ENCODE data around the gene P4HA1.
"Not testable (repeated sequence)": the region's sequence is repeated elsewhere in the genome, so short reads cannot be mapped to it uniquely, and the experiment has no call there.

Gene P4HA1

GRCh38 chr10:73043766-73044377 is 52.8 kb downstream of the P4HA1 start:
- Mint-ChIP-seq H3K27me3 (no peaks in the 10 kb centered on the region), H3K9me3 (no peaks in the 10 kb centered on the region), H3K4me3 (no peak overlapping the region), H3K36me3 (peaks cover 16 to 17% of the 10 kb centered on the region in 2 donors), H3K27ac (no peak overlapping the region), H3K4me1 (no peaks in the 10 kb centered on the region)
- no peak for DNase-seq
- no peak for ATAC-seq (replicated peaks)

GRCh38 chr10:73043319-73043718 is 53.3 kb downstream of the P4HA1 start:
- Mint-ChIP-seq H3K36me3 (peaks cover 16 to 17% of the 10 kb centered on the region in 2 donors), H3K9me3 (no peaks in the 10 kb centered on the region), H3K27me3 (no peaks in the 10 kb centered on the region), H3K4me3 (no peak overlapping the region), H3K27ac (no peak overlapping the region), H3K4me1 (no peaks in the 10 kb centered on the region)
- no peak for DNase-seq
- ATAC-seq (replicated peaks): no peak

GRCh38 chr10:73042130-73042529 is 54.5 kb downstream of the P4HA1 start:
- H3K27me3 Mint-ChIP-seq: no peaks in the 10 kb centered on the region
- H3K36me3 Mint-ChIP-seq: peaks cover 17 to 18% of the 10 kb centered on the region in 2 donors
- no peak overlapping the region for H3K4me3 Mint-ChIP-seq
- no peak for DNase-seq
- H3K27ac Mint-ChIP-seq: no peak overlapping the region
- no peaks in the 10 kb centered on the region for H3K9me3 Mint-ChIP-seq
- ATAC-seq (replicated peaks): no peak
- H3K4me1 Mint-ChIP-seq: no peaks in the 10 kb centered on the region

GRCh38 chr10:73039635-73040034 is 57.0 kb downstream of the P4HA1 start:
- H3K27ac Mint-ChIP-seq: no peak overlapping the region
- no peaks in the 10 kb centered on the region for H3K27me3 Mint-ChIP-seq
- H3K4me3 Mint-ChIP-seq: no peak overlapping the region
- DNase-seq (no peak), ATAC-seq (replicated peaks) (no peak)
- no peaks in the 10 kb centered on the region for H3K4me1 Mint-ChIP-seq
- H3K9me3 Mint-ChIP-seq: no peaks in the 10 kb centered on the region
- H3K36me3 Mint-ChIP-seq: peaks cover 14 to 18% of the 10 kb centered on the region in 2 donors

GRCh38 chr10:73036285-73036684 is 60.4 kb downstream of the P4HA1 start:
- not testable (repeated sequence) for H3K4me1 Mint-ChIP-seq; H3K27me3 Mint-ChIP-seq; DNase-seq; H3K9me3 Mint-ChIP-seq; H3K27ac Mint-ChIP-seq; H3K4me3 Mint-ChIP-seq; ATAC-seq (replicated peaks)
- H3K36me3 Mint-ChIP-seq: peaks cover 17 to 18% of the 10 kb centered on the region in 2 donors

- peaks cover 25 to 28% of the 10 kb centered on the region in 2 donors for H3K36me3 Mint-ChIP-seq
- no peaks in the 10 kb centered on the region for H3K9me3 Mint-ChIP-seq
Observed at GRCh38 chr10:73032536-73032935, 64.1 kb downstream of the P4HA1 start.

GRCh38 chr10:73026623-73027022 is 70.0 kb downstream of the P4HA1 start:
- not testable (repeated sequence) for H3K27me3 Mint-ChIP-seq; H3K27ac Mint-ChIP-seq; ATAC-seq (replicated peaks); DNase-seq; H3K9me3 Mint-ChIP-seq; H3K4me3 Mint-ChIP-seq
- peaks cover 50 to 62% of the 10 kb centered on the region in 2 donors for H3K36me3 Mint-ChIP-seq
- peaks cover 4 to 19% of the 10 kb centered on the region in 2 donors for H3K4me1 Mint-ChIP-seq

More at GRCh38 chr10:73032536-73032935, 64.1 kb downstream of the P4HA1 start:
- ATAC-seq (replicated peaks) (no peak), DNase-seq (no peak)
- no peaks in the 10 kb centered on the region for H3K4me1 Mint-ChIP-seq
- H3K27me3 Mint-ChIP-seq: no peaks in the 10 kb centered on the region
- no peak overlapping the region for H3K4me3 Mint-ChIP-seq
- H3K27ac Mint-ChIP-seq: no peak overlapping the region

- H3K9me3 Mint-ChIP-seq; H3K4me3 Mint-ChIP-seq; ATAC-seq (replicated peaks); H3K27me3 Mint-ChIP-seq; H3K27ac Mint-ChIP-seq; DNase-seq: not testable (repeated sequence)
- Mint-ChIP-seq H3K36me3 (peaks cover 61 to 81% of the 10 kb centered on the region in 2 donors), H3K4me1 (peaks cover 5 to 19% of the 10 kb centered on the region in 2 donors)
Observed at GRCh38 chr10:73023455-73024070, 73.1 kb downstream of the P4HA1 start.

GRCh38 chr10:73022961-73023360 is 73.7 kb downstream of the P4HA1 start:
- not testable (repeated sequence) for H3K9me3 Mint-ChIP-seq; ATAC-seq (replicated peaks); H3K4me3 Mint-ChIP-seq; H3K27me3 Mint-ChIP-seq; DNase-seq; H3K27ac Mint-ChIP-seq
- peaks cover 63 to 81% of the 10 kb centered on the region in 2 donors for H3K36me3 Mint-ChIP-seq
- peaks cover 5 to 19% of the 10 kb centered on the region in 2 donors for H3K4me1 Mint-ChIP-seq

GRCh38 chr10:73021538-73022164 is 75.0 kb downstream of the P4HA1 start:
- not testable (repeated sequence) for DNase-seq; ATAC-seq (replicated peaks); H3K9me3 Mint-ChIP-seq; H3K27ac Mint-ChIP-seq; H3K27me3 Mint-ChIP-seq; H3K4me3 Mint-ChIP-seq
- peaks cover 53 to 70% of the 10 kb centered on the region in 2 donors for H3K36me3 Mint-ChIP-seq
- peaks cover 5 to 19% of the 10 kb centered on the region in 2 donors for H3K4me1 Mint-ChIP-seq

GRCh38 chr10:73021050-73021449 is 75.6 kb downstream of the P4HA1 start:
- H3K9me3 Mint-ChIP-seq: no peaks in the 10 kb centered on the region
- DNase-seq: no peak
- peaks cover 54 to 72% of the 10 kb centered on the region in 2 donors for H3K36me3 Mint-ChIP-seq
- H3K27ac Mint-ChIP-seq: no peak overlapping the region
- no peak for ATAC-seq (replicated peaks)
- H3K27me3 Mint-ChIP-seq: no peaks in the 10 kb centered on the region
- H3K4me1 Mint-ChIP-seq: peaks cover 5 to 19% of the 10 kb centered on the region in 2 donors
- H3K4me3 Mint-ChIP-seq: no peak overlapping the region

GRCh38 chr10:73019100-73019499 is 77.6 kb downstream of the P4HA1 start:
- no peak for ATAC-seq (replicated peaks)
- Mint-ChIP-seq H3K4me3 (no peak overlapping the region), H3K27ac (no peak overlapping the region), H3K9me3 (no peaks in the 10 kb centered on the region), H3K4me1 (peaks cover 1 to 7% of the 10 kb centered on the region in 2 donors), H3K27me3 (no peaks in the 10 kb centered on the region), H3K36me3 (peaks cover 47 to 65% of the 10 kb centered on the region in 2 donors)
- no peak for DNase-seq

- DNase-seq: no peak
- H3K4me1 Mint-ChIP-seq: peaks cover 1 to 4% of the 10 kb centered on the region in 2 donors
- H3K36me3 Mint-ChIP-seq: peaks cover 43 to 62% of the 10 kb centered on the region in 2 donors
- H3K27ac Mint-ChIP-seq: no peak overlapping the region
- no peak overlapping the region for H3K4me3 Mint-ChIP-seq
- no peak for ATAC-seq (replicated peaks)
- H3K9me3 Mint-ChIP-seq: no peaks in the 10 kb centered on the region
- no peaks in the 10 kb centered on the region for H3K27me3 Mint-ChIP-seq
Observed at GRCh38 chr10:73018632-73019031, 78.0 kb downstream of the P4HA1 start.

GRCh38 chr10:73017955-73018480 is 78.6 kb downstream of the P4HA1 start:
- Mint-ChIP-seq H3K4me1 (peaks cover 0 to 1% of the 10 kb centered on the region in 2 donors), H3K27me3 (no peaks in the 10 kb centered on the region), H3K9me3 (no peaks in the 10 kb centered on the region), H3K27ac (no peak overlapping the region), H3K4me3 (no peak overlapping the region), H3K36me3 (peaks cover 42 to 61% of the 10 kb centered on the region in 2 donors)
- ATAC-seq (replicated peaks): no peak
- DNase-seq: no peak

All from stimulated activated naive B cell treated with anti-CD40 and anti-IgM and Interleukin-4, amounts not matched to agents 10 μg/mL and 1 μg/mL and 100 μg/mL, for 72 hours (primary cell).